Activated CD4-positive, alpha-beta T cell treated with anti-CD3 and anti-CD28 coated beads, Interleukin-2, amount 50 U/mL, for 48 hours (primary cell): ENCODE results near the gene TKT.
A peak's percentile ranks its signal among the peaks of the same experiment; 100 is the strongest.
"Not testable (repeated sequence)": the region's sequence is repeated elsewhere in the genome, so short reads cannot be mapped to it uniquely, and the experiment has no call there.

Experiments
- DNase-seq, 2 experiments: peaks; one replicate each; pipeline ENCODE4 v3.0.0-alpha.2; 2020

Gene TKT

DNA sequence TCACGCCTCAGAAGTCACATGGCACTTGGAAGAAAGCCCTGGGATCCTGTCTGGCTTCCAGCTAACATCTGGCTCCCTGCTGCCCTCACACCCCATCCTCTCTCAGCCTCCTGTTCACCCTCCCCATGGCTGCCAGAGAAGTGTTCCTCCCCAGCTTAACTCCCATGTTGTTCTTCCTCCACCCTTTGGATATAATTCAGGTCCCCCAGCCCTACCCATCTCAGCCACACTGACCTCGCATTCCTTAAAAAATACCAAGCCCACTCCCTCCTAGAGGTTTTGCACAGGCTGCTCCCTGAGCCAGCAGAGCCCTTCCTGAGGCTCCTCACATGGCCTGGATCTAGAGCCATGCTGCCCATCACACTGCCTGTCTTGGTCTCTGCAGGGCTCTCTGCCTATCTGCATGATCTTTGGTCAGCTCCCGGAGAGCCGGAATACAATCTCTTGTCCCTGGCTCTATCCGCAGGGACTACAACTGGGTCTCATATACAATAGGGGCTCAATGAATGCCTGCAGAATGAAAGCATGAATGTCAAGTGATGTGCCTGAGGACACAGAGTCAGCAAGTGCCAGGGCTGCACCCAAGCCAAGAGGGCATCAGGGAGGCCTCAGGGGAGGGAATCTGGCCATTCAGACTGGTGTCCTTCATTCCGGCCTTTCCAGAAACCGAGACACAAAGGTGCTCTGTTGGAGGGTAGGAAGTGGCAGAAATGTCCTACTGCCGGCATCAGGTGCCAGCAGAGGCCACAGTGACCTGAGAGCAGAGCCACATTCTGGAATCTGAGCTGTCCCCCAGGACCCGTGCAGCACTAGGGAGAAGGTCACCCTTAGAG, 3.8 kb upstream of the TKT start:
- DNase-seq, result no peak

DNA sequence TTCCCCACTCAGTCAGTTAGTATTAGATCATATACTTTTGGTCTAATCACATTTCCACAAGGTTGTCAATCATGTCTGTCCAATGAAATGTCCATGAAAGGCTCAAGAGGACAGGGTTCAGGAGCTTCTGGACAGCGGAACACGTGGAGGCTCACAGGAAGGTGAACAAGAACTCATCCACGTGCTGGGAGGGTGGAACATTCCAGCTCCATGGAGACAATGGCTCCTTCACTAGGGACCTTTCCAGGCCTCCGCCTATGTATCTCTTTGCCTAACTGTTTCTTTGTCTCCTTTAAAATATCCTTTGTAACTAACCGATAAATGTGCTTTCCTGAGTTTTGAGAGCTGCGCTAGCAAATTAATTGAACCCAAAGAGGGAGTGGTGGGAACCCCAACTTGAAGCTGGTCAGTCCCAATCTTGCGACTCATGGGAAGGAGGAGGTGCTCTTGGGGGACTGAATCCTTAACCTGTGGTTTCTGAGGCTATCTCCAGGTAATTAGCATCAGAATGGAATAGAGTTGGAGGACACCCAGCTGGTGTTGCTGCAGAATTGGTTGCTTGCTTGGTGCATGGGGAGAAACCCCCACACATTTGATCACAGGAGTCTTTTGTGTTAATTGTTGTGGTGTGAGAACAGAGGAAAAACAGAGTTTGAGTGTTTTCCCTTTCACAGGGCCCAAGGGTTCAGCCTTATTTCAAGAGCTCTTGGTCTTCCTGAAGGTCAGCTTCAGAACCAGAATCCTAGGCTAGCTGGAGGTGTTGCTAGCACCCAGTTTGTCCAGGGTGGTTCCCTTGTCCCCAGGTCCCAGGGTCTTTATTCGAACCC, 3.0 kb upstream of the TKT start:
- no peak for DNase-seq

DNA sequence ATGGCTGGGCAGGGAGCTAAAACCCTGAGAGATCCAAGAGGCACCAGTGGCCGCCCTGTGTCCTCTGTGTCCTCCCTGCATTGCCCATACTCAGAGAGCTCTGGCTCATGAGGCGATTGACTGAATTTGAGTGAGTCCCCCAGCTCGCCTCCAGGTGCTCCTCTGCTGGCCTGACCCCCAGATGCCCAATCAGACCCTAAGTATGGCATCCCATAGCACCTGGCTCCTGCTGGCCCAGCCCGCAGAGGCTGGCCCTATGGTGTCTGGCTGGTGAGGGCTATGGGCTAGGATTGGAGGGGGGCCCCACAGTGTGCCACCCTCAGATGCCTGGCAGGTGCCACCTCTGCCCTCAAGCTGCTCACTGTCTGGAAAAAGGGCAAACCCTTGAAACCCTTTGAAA, 1.6 kb upstream of the TKT start:
- no peak for DNase-seq

DNA sequence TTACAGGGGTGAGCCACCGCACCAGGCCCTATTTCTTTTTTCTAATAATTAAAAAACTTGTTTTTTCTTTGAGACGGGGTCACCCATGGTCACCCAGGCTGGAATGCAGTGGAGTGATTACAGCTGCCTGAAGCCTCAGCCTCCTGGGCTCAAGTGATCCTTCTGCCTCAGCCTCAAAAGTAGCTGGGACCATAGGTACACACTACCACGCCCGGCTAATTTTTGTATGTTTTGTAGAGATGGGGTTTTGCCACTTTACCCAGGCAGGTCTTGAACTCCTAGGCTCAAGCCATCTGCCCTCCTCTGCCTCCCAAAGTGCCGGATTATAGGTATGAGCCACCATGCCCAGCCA, 858 bp upstream of the TKT start:
- no peak for DNase-seq

DNA sequence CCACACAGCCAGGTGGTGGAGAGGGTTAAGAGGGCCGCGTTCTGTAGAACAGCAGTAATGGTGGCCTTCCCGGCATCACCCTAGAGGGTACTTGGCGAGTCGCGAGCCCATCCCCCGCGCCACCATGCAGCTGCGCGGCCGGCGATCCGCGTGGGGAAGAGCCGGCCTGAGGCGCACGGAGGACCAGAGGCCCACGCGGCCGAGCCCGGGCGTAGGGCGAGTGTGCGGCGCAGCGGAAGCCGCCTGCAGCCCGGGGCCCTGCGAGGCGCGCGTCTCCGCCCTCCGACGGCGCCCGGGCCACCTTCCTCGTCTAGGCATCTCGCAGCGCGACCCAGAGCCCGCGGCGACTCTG, 423 bp downstream of the TKT start:
- DNase-seq, result peak; percentile 46 to 47

DNA sequence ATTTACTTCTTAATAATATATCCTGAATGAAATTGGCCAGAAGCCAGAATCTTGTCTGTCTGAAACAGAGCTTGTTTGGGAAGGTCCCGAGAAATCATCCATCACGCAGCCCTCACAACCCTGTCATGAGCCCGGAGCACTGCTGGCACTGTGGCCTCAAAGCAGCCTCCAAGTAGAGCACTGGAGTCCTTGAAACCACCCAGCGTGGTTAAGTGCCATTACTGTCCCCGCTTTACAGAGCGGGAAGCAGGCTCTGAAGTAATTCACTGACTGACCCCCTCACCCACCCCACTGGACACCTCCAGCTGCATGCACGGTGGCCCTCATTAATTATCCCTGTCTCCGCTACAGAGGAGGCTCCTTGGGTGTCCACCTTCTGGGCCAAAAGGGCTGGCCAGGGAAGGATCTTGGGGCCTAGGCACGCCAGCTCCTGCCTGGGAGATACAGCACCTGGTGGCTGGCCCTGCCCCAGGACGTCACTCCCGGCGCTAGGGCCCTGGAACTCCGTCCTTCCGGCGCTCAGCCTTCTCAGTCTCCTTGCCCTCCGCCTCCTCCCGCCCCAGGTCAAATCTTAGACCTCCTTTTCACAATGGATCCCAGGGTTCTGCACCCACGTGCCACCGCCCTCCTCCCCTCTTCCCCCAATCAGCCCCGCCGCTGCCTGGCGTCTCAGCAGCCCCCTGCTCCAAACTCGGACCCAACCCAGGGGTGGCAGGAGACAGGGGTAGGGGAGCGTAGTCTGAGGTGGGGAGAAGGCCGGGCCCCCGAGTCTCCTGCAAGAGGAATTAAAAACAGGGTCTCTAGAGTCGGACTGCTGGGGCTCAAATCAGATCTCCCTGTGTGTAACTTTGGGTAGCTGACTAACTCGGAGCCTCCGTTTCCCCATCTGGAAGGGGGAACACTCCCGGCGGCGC, 1.1 kb downstream of the TKT start:
- peak; percentile 64 to 74 for DNase-seq

DNA sequence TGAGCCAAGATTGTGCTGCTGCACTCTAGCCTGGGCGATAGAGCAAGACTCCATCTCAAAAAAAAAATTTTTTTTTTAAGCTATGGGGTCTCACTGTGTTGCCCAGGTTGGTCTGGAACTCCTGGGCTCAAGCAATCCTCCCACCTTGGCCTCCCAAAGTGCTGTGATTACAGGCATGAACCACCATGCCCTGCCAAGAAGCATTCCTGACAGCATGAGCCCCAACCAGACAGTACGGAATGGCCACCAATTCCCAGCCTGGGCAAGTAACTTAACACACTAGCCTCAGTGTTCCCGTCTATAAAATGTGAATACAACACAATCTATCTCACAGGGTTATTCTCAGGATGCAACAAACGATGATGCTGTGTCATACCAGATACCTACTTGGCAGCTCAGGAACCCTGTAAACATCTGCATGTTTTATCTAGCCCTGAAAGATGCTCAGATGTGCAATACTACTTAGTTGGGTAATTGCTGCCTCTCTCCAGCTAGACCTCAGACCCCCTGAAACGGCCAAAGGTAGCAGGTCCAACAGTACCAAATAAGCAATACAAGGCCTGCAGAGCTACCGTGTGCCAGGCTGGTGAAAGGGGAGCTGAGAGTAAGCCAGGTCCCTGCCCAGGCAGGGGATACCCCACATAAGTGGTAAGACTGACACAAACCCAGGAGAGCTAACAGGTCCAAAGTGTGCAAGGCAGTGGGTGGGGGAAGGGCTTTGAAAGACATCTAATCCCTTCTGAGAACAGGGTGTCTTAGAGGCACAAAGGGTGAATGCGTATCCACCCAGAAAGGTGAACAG, 1.9 kb downstream of the TKT start:
- DNase-seq, result no peak

DNA sequence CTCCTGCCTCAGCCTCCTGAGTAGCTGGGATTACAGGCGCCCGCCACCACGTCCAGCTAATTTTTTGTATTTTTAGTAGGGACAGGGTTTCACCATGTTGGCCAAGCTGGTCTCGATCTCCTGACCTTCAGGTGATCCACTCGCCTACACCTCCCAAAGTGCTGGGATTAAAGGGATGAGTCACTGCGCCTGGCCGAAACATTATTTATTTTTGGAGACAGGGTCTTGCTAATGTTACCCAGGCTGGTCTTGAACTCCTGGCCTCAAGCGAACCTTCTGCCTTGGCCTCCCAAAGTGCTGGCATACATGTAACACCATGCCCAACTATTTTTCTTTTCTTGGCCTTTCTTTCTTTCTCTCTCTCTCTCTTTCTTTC, 2.9 kb downstream of the TKT start:
- DNase-seq, result not testable (repeated sequence)

DNA sequence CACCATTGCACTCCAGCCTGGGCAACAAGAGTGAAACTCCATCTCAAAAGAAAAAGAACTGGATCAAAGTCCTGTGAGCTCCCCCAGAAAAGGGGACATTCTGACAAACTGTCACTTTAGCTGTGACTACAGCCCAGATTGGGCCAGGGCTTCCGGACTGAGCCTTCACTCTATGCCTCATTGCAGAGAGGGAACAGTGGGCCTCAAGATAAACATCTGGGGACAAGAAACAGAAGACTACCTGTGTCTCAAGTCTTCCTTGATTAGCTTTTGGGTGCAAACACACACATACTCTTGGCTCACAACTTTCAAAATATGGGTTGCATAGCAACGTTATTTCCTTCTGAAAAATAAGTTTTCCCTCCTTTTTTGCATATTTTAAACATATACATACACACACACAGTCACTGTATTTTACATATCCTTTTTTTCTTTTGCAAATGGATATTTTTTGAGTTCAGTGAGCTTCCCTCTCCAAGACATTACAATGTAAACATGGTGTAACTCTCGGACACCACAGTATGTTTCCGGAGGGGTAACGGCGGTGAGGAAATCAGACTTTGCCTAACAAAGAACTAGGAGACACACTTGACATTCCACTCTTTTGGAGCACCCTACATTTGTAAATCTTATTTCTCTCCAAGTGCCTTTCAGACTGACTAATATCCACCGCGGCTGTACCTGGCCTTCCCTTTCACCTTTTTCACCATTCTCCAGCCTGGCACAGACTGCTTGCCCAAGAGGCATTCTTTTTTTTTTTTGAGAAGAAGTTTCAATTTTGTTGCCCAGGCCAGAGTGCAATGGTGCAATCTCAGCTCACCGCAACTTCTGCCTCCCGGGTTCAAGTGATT, 3.5 kb downstream of the TKT start:
- no peak for DNase-seq

DNA sequence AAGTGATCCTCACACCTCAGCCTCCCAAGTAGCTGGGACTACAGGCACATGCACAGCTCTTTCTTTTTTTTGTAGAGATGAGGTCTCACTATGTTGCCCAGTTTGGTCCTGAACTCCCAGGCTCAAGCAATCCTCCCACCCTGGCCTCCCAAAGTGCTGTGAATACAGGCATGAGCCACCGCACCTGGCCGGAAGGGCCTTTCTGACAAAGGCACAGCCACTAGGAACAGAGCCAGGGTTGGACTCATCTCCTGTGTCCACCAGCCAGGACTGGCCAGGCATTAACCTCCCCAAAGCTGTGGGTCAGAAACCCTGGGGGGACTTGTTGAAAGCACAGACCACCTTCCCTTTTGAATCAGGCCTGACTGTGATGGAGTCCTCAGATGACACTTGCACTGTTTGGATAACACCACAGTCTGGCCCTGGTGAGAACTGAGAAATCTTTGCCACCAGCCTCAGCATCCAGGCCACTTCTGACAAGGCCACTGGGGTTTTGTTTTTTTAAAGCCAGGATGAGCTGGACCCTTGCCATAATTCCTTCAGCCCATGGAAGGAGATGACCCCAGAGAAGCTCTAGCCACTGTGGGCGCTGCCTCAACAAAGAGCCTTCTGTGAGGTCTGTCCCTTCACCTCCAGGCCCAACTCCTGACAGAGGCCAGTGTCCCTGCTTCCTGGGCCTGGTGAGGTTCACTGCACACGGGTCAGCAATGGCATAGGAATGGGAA, 4.8 kb downstream of the TKT start:
- no peak for DNase-seq

DNA sequence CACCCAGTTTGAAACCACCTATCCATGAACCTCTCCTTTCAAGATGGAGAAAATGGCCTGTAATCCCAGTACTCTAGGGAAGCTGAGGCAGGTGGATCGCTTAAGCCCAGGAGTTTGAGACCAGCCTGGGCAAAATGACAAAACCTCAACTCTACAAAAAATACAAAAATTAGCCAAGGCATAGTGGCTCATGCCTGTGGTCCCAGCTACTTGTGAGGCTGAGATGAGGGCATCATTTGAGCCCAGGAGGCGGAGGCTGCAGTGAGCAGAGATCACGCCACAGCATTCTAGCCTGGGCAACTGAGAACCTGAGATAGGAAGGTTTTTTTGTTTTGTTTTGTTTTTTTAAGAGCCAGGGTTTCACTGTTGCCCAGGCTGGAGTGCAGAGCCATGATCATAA, 5.4 kb downstream of the TKT start:
- DNase-seq, result no peak

DNA sequence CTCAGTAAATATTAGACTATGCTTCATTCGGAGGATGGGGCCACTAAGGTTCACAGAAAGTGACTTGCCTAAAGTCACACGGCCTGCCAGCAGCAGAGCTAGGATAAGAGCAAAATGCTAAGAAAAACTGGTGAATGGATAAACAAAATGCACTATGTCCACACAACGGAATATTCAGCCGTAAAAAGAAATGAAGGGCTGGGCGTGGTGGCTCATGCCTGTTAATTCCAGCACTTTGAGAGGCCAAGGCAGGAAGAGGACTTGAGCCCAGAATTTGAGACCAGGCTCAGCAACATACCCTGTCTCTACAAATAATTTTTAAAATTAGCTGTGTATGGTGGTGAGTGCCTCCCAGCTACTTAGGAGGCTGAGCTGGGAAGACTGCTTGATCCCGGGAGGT, 7.7 kb downstream of the TKT start:
- DNase-seq, result no peak

DNA sequence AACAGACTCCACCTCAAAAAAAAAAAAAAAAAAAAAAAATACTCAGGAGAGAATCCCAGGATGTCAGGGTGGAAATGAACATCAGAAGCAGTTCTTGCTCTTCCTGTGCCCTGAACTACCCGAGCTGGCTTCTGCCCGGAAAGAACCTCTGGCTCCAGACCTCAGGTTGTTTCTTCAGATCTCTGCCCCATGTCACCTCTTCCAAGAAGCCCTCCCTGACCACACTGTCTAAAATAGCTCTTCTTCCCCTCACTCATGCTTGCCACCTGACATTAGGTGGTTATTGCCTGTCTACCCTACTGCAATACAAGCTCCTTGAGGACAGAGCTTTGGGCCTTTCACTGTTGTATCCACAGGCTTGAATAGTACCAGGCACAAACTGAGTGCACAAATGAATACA, 8.2 kb downstream of the TKT start:
- no peak for DNase-seq

DNA sequence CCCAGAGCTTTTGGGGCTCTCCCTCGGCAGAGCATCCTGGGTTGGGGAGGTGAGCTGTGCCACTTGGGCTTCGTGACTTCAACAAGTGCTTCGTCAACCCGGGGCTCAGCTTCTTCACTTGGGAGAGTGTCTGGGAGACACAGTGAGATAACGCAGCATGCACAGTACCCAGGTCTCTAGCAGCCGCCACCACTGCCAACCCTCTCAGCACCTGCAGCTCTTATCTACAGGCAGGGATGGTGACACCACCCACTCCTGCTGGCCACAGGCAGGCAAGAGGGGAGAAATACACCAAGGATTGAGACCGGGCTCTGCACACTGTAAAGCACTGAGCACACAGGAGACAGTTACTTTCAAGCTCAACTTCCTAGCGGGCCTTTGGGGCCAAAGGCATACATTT, 11.6 kb downstream of the TKT start:
- no peak for DNase-seq

DNA sequence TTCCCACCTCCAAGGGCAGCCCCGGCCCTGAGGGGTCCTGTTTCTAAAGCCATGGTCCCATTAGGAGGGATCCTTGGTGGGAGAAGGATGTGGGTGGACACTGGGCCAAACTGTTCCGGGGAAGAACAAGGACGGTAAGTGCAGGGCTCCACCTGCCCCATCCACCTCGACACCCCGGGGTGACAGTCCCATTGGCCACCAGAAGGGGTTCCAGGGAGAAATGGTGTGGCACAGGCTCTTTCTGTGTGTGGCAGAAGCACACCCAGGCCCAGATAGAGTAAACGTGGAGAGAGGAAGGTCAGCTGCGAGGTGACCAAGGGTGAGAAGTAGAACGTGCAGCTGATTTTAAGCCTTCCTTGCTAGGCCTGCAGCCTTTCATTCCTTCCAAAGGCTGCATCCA, 12.0 kb downstream of the TKT start:
- DNase-seq, result no peak

DNA sequence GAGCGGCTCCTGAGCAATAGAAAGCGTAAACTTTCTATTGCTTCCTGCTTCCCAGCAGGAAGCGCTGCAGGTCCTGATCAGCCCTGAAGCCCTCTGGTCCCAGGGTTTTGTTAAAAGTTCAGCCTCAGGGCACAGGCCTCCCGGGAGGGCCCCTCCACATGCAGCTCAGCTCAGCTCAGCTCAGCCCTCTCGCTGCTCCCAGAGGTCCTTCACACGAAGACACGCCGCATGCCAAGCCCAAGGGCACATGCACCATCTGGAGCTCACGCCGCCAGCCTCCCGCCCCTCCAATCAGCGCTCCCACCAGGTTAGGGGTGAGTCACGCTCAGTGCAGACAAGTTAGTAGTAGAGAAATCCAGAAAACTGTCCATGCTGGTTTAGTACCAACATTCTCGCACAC, 12.7 kb downstream of the TKT start:
- DNase-seq, result no peak

DNA sequence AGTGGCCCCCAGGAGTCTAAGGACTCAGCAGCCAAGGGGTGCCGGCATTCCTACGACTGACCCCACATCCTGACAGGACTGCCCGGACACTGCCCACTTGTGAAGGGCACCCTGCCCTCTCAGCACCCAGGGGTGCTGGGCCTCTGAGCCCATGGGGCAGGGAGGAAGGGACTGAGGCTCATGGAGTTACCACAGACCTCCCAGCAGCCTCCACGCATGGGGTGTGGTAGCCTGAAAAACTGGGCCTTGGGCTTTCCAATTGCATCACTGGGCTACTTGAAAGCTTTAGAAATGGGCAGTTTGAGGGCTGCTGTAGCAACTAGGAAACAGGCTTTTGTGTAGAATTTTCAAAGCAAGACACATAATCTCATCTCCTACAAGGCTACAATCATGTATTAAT, 13.2 kb downstream of the TKT start:
- DNase-seq, result no peak

DNA sequence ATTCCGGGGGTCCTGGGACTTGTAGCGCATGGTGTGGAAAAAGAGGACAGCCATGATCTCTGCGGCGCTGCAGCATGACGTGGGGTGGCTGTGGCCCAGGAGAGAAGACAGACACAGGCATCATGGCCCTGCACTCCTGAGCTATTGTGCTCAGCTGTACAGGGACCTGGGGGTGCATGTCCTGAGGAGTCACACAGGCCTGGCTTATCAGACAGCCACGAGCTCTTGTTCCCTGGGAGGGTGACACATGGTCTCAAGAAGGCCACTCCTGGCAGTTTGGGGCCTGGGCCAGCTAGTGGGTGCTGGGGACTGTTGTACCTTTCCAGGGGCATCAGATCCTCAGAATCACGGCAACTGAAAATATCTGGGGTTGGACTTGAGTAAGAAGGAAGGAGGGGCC, 13.7 kb downstream of the TKT start:
- no peak for DNase-seq

DNA sequence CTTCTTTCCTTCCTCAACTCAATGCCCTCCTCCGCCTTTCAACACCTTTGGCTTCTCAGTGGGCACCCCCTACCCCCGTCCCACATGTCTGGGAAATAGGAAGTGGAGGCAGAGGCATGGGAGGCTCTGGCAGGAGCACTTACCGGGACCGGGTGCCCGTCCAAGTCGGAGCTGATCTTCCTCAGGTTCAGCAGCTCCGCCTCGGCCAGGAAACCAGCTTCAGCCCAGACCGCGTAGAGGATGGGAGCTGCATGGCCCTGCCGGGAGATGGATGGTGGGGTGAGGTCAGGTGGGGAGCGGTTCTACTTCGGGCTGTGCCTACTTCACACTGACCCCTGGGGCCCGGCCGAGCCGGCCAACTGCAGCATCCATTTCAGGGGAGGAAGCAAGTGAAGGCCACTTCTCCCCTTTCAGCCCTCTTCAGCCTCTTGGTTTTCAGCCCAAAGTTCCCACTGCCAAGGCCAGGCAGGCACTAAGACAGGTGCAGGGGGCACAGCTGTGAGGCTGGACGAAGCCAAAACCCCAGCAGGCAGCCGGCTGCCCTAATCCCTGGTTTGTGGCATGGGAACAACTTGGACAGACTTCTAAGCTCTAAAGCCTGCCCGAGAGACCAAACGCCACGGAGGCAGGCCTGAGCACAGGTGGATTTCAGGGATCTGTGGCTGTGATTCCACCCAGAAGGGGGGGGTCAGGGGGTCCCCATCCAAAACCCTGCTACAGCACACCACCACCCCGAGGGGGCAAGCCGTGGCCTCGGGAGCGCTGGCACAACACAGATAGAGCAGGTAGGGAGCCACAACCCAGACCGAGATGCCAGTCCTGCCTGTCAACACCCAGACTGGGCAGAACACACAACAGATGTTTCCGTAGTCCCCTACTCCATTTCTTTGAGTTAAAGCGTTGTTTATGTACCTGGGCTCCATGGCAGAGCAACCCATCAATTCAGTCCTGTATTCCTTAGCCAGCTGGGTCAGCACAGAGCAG, 14.5 kb downstream of the TKT start:
- no peak for DNase-seq

DNA sequence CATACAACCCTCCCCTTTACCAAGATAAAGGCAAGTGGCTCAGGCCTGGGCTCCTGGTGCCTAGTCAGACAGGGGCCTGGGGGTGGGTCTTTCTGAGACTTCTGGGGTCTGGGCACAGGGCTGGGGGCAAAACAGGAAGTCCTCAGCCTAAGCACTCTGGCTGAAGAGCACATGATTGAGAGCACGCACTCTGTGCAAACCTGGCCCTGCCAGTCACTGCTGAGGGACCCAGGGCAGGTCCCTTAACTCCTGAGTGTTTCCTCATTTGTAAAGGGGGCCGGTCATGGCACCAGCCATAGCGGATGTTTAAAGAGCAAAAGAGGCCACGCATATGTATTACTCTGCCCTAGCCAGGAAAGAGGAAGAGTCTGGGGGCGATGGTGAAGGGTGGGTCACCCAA, 16.0 kb downstream of the TKT start:
- no peak for DNase-seq
